WTC11 (cell line): ENCODE data around the gene CRKL. TPM values are rescaled to one million over a fixed set of nuclear protein-coding genes. Genes with fewer than 3 reads are reported as not detected.

ENCODE experiments used
- ATAC-seq: fragments of 200-7000 bp; cut with Tn5 transposase; 2 replicates; pipeline ENCODE4 v1.10.0; 2021; ENCODE audit warnings: mild to moderate bottlenecking, moderate library complexity
- CTCF ChIA-PET: fragments of 300-600 bp; sonication (Branson Sonifier 250); formaldehyde crosslinking; loops from one replicate; lab custom pipeline; 2021; ENCODE audit warnings: antibody characterized with exemption; lab: Charles Lee
- POLR2A ChIA-PET: fragments of 350-600 bp; sonication (Branson Sonifier 250); formaldehyde crosslinking; loops from one replicate; lab custom pipeline; 2021; ENCODE audit warnings: antibody characterized with exemption; lab: Charles Lee
- DNase-seq: peaks from one replicate; pipeline ENCODE4 v3.0.0; 2021; ENCODE audit warnings: low spot score
- H3K27ac Mint-ChIP-seq: 2 replicates; pipeline ENCODE4 v1.8.0; 2021; ENCODE audit warnings: mixed read lengths
- H3K27me3 Mint-ChIP-seq: 2 replicates; pipeline ENCODE4 v1.8.0; 2021; ENCODE audit warnings: low read depth, mild to moderate bottlenecking, moderate library complexity, mixed read lengths
- H3K36me3 Mint-ChIP-seq: 2 replicates; pipeline ENCODE4 v1.8.0; 2021; ENCODE audit warnings: mixed read lengths
- H3K4me1 Mint-ChIP-seq: 2 replicates; pipeline ENCODE4 v1.8.0; 2022; ENCODE audit warnings: mixed read lengths
- H3K4me3 Mint-ChIP-seq: 2 replicates; pipeline ENCODE4 v1.8.0; 2021; ENCODE audit warnings: mild to moderate bottlenecking, moderate library complexity, mixed read lengths
- H3K9me3 Mint-ChIP-seq: 2 replicates; pipeline ENCODE4 v1.8.0; 2021; ENCODE audit warnings: mixed read lengths
- ATF3 ChIP-seq: sonication (generic); formaldehyde crosslinking; conservative IDR thresholded peaks from 2 replicates; pipeline ENCODE4 v1.8.1; 2022; ENCODE audit warnings: mild to moderate bottlenecking, missing genetic modification reagents
- CBFB ChIP-seq: sonication (generic); formaldehyde crosslinking; IDR thresholded peaks from 2 replicates; pipeline ENCODE4 v1.8.1; 2022; ENCODE audit warnings: mild to moderate bottlenecking, low read depth, missing genetic modification reagents
- CREB1 ChIP-seq: sonication (generic); formaldehyde crosslinking; IDR thresholded peaks from 2 replicates; pipeline ENCODE4 v1.8.0; 2023; ENCODE audit warnings: mild to moderate bottlenecking, missing genetic modification reagents
- E2F4 ChIP-seq: sonication (generic); formaldehyde crosslinking; IDR thresholded peaks from 2 replicates; pipeline ENCODE4 v1.8.1; 2022; ENCODE audit warnings: low read depth, mild to moderate bottlenecking, moderate library complexity, missing genetic modification reagents, borderline replicate concordance
- GRHL2 ChIP-seq: fragments of 250-450 bp; sonication (Bioruptor Pico); IDR thresholded peaks from 2 replicates; pipeline ENCODE4 v1.8.0; 2022; ENCODE audit warnings: mild to moderate bottlenecking, moderate library complexity; ENCODE audit not compliant: insufficient replicate concordance, severe bottlenecking
- IRF2 ChIP-seq: sonication (generic); formaldehyde crosslinking; IDR thresholded peaks from 2 replicates; pipeline ENCODE4 v1.8.0; 2022; ENCODE audit warnings: low read depth, missing genetic modification reagents, borderline replicate concordance
- KAT7 ChIP-seq: sonication (generic); formaldehyde crosslinking; IDR thresholded peaks from 2 replicates; pipeline ENCODE4 v1.8.1; 2023; ENCODE audit warnings: missing genetic modification reagents, mild to moderate bottlenecking, borderline replicate concordance
- TEAD1 ChIP-seq: sonication (generic); formaldehyde crosslinking; IDR thresholded peaks from 2 replicates; pipeline ENCODE4 v1.8.0; 2022; ENCODE audit warnings: mild to moderate bottlenecking, missing genetic modification reagents
- TP53 ChIP-seq: sonication (generic); formaldehyde crosslinking; IDR thresholded peaks from 2 replicates; pipeline ENCODE4 v1.8.1; 2023; ENCODE audit warnings: mild to moderate bottlenecking, missing genetic modification reagents
- ZNF219 ChIP-seq: sonication (generic); formaldehyde crosslinking; IDR thresholded peaks from 2 replicates; pipeline ENCODE4 v1.8.0; 2023; ENCODE audit warnings: missing genetic modification reagents, mild to moderate bottlenecking, borderline replicate concordance
- ZNF396 ChIP-seq: fragments of 250-450 bp; sonication (Bioruptor Pico); IDR thresholded peaks from 2 replicates; pipeline ENCODE4 v1.8.0; 2021; ENCODE audit warnings: mild to moderate bottlenecking, moderate library complexity, borderline replicate concordance
- total RNA-seq: library from RNA; stranded (reverse); gene quantifications from 3 replicates; pipeline ENCODE4 v1.2.3, GENCODE V29; 2021
- TF ChIP-seq, protein P1 (sequence below): sonication (generic); formaldehyde crosslinking; IDR thresholded peaks from 2 replicates; pipeline ENCODE4 v1.8.0; 2022; ENCODE audit warnings: mild to moderate bottlenecking, missing genetic modification reagents
- TF ChIP-seq, protein P2 (sequence below): fragments of 250-450 bp; sonication (Bioruptor Pico); IDR thresholded peaks from 2 replicates; pipeline ENCODE4 v1.9.0; 2021; ENCODE audit warnings: moderate library complexity, mild to moderate bottlenecking, inconsistent platforms, borderline replicate concordance
- TF ChIP-seq, protein P3 (sequence below): fragments of 200-600 bp; IDR thresholded peaks from 2 replicates; pipeline ENCODE4 v1.8.0; 2022; ENCODE audit warnings: antibody characterized with exemption
- TF ChIP-seq, protein P4 (sequence below): sonication (generic); formaldehyde crosslinking; IDR thresholded peaks from 2 replicates; pipeline ENCODE4 v1.8.1; 2023; ENCODE audit warnings: mild to moderate bottlenecking, missing genetic modification reagents, moderate library complexity

CRKL gene
- total RNA-seq, 1 experiment from 2014 or later: 114 TPM

DNA sequence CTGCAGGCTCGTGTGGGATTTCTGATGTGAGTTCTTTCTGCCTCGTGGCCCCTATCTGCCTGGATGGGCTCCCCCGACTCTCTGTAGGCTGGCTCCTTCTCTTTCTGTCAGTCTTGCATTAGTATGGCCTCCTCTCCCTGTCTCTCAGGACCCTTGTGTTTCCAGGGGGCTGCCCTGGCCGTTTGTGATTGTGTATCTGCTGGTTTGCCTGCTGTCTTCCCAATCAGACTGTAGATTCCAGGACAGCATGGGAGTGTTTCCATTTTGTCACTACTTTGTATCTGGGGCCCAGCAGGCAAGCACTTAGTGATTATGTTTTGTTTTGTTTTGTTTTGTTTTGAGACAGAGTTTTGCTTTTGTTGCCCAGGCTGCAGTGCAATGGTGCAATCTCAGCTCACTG is 32.8 kb upstream of the CRKL start (continued):
- TF ChIP-seq E2F4 (CRISPR knock-in tag) (no peak), TEAD1 (no peak), TP53 (CRISPR knock-in tag) (no peak), ZNF396 (CRISPR knock-in tag) (no peak), KAT7 (CRISPR knock-in tag) (no peak), GRHL2 (CRISPR knock-in tag) (no peak), CBFB (no peak), ATF3 (CRISPR knock-in tag) (no peak)
- TF ChIP-seq, protein P1, sequence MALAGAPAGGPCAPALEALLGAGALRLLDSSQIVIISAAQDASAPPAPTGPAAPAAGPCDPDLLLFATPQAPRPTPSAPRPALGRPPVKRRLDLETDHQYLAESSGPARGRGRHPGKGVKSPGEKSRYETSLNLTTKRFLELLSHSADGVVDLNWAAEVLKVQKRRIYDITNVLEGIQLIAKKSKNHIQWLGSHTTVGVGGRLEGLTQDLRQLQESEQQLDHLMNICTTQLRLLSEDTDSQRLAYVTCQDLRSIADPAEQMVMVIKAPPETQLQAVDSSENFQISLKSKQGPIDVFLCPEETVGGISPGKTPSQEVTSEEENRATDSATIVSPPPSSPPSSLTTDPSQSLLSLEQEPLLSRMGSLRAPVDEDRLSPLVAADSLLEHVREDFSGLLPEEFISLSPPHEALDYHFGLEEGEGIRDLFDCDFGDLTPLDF (CRISPR knock-in tag): no peak
- TF ChIP-seq, protein P2, sequence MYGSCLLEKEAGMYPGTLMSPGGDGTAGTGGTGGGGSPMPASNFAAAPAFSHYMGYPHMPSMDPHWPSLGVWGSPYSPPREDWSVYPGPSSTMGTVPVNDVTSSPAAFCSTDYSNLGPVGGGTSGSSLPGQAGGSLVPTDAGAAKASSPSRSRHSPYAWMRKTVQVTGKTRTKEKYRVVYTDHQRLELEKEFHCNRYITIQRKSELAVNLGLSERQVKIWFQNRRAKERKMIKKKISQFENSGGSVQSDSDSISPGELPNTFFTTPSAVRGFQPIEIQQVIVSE: no peak
- TF ChIP-seq, protein P3, sequence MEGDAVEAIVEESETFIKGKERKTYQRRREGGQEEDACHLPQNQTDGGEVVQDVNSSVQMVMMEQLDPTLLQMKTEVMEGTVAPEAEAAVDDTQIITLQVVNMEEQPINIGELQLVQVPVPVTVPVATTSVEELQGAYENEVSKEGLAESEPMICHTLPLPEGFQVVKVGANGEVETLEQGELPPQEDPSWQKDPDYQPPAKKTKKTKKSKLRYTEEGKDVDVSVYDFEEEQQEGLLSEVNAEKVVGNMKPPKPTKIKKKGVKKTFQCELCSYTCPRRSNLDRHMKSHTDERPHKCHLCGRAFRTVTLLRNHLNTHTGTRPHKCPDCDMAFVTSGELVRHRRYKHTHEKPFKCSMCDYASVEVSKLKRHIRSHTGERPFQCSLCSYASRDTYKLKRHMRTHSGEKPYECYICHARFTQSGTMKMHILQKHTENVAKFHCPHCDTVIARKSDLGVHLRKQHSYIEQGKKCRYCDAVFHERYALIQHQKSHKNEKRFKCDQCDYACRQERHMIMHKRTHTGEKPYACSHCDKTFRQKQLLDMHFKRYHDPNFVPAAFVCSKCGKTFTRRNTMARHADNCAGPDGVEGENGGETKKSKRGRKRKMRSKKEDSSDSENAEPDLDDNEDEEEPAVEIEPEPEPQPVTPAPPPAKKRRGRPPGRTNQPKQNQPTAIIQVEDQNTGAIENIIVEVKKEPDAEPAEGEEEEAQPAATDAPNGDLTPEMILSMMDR: no peak
- TF ChIP-seq, all 79 proteins: peak for 0

DNA sequence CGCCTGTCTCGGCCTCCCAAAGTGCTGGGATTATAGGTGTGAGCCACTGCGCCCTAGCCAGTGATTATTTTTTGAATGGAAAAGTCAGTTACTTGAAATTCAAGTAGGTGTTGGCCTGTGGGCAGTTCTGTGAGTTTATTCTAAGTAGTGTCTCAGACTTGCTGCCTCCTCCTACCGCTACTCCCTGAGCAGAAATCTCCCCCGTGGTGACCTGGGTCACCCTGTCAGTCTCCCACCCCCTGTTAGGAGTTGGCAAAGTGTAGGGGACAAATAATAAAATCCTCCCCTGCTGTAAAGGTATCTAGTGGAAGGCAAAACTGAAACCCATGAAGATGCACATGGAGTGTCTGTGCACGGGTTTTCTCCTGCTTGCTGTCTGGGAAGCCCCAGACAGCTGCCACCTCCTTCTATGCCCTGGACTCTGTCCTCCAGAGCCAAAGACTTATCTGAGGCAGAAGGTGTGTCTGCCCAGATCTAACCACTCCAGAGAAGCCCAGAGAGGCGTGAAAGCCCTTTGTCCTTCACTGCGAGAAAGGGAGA is 32.1 kb upstream of the CRKL start:
- DNase-seq (no peak), ATAC-seq (no peak)
- Mint-ChIP-seq H3K27me3 (no peaks in the 10 kb centered on the region), H3K36me3 (peaks cover 11% of the 10 kb centered on the region; the same call in 1 of the 2 replicates), H3K4me3 (no peak overlapping the region), H3K9me3 (no peaks in the 10 kb centered on the region), H3K4me1 (peaks cover 3% of the 10 kb centered on the region; the same call in 1 of the 2 replicates), H3K27ac (no peak overlapping the region; the same call in 1 of the 2 replicates)
- TF ChIP-seq IRF2 (CRISPR knock-in tag) (no peak), CREB1 (CRISPR knock-in tag) (no peak), ZNF219 (CRISPR knock-in tag) (no peak)
- TF ChIP-seq, protein P4, sequence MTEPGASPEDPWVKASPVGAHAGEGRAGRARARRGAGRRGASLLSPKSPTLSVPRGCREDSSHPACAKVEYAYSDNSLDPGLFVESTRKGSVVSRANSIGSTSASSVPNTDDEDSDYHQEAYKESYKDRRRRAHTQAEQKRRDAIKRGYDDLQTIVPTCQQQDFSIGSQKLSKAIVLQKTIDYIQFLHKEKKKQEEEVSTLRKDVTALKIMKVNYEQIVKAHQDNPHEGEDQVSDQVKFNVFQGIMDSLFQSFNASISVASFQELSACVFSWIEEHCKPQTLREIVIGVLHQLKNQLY (CRISPR knock-in tag): no peak
- CTCF ChIA-PET: interaction anchor here (0.7 to 2.5 kb wide), 47 partner anchors 9 to 293 kb away, joined by 3 to 72 read pairs (median 7); partner anchors contain the start of genes CRKL, LZTR1 and THAP7
- POLR2A ChIA-PET: interaction anchor here (0.7 to 1.1 kb wide), 4 partner anchors 10 to 97 kb away, joined by 3 to 4 read pairs (median 3); partner anchors contain the start of gene LZTR1
